Activated T-helper 17 cell treated with anti-CD3 and anti-CD28 coated beads, Interleukin-2, amount 50 U/mL, for 72 hours (primary cell): ENCODE measurements around the gene AOAH. TPM values are rescaled to one million over a fixed set of nuclear protein-coding genes. Genes with fewer than 3 reads are reported as not detected.

Experiments
- ATAC-seq: fragments of 150-1000 bp; cut with Tn5 transposase; replicated peaks from 2 replicates; pipeline ENCODE4 v1.10.0; 2021; ENCODE audit warnings: mild to moderate bottlenecking, moderate library complexity
- H3K27ac Mint-ChIP-seq: one replicate; pipeline ENCODE4 v1.8.0; 2022; ENCODE audit warnings: mixed read lengths
- H3K27me3 Mint-ChIP-seq: one replicate; pipeline ENCODE4 v1.8.0; 2022; ENCODE audit warnings: mixed read lengths
- H3K36me3 Mint-ChIP-seq: one replicate; pipeline ENCODE4 v1.8.0; 2022; ENCODE audit warnings: low read depth, mild to moderate bottlenecking, mixed read lengths
- H3K4me1 Mint-ChIP-seq: one replicate; pipeline ENCODE4 v1.8.0; 2022; ENCODE audit warnings: mixed read lengths
- H3K4me3 Mint-ChIP-seq: one replicate; pipeline ENCODE4 v1.8.0; 2022; ENCODE audit warnings: mild to moderate bottlenecking, mixed read lengths
- H3K9me3 Mint-ChIP-seq: one replicate; pipeline ENCODE4 v1.8.0; 2022; ENCODE audit warnings: mixed read lengths
- total RNA-seq, 2 donors: library from RNA; stranded (reverse); gene quantifications; one replicate each; pipeline ENCODE4 v1.2.3, GENCODE V29; 2022

Gene AOAH
- total RNA-seq, 2 donors from 2014 or later, result 1.4 to 2.9 TPM

DNA sequence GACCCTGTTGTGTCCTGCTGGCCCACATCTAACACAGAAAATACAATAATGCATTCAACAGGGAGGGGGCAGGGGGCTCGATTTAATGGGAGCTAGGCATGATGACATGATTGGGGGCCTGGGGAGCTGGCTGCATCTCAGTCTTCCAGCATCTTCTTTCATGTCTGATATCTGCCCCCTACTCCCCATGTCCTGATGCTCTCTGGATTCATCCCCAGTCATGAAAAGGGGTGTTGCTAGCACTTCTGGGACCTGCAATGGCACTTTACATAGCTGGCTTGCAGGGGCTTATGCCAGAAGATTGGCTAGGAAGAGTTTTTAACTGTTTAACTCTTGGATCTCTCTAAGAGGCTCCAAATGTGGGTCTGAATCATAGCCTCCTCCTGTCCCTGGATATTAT lies 94.9 kb downstream of the AOAH start:
- no peak for ATAC-seq
- Mint-ChIP-seq H3K27ac (no peak overlapping the region), H3K36me3 (no peaks in the 10 kb centered on the region), H3K27me3 (no peaks in the 10 kb centered on the region), H3K9me3 (no peaks in the 10 kb centered on the region), H3K4me3 (no peak overlapping the region), H3K4me1 (no peaks in the 10 kb centered on the region)

DNA sequence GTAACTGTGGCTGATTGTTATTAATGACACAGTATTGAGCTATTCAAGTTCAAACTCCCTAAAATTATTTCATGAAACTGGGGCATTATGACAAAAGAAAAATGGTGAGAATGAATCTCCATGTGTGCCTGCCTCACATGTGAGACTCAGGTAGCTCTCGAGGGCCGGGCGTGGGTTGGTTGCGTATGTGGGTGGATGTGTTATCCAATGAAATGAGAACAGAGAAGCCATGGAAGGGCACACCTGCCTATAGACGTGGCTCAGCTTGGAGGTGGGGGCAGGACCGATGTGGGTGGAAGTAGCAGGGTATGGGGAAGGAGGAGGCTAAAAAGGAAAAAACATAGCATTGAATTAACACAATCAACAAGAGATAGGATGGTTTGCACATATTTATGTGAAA lies 96.5 kb downstream of the AOAH start:
- no peaks in the 10 kb centered on the region for H3K9me3 Mint-ChIP-seq
- H3K4me1 Mint-ChIP-seq, result no peaks in the 10 kb centered on the region
- no peak for ATAC-seq
- no peak overlapping the region for H3K4me3 Mint-ChIP-seq
- H3K27ac Mint-ChIP-seq, result no peak overlapping the region
- H3K27me3 Mint-ChIP-seq, result no peaks in the 10 kb centered on the region
- no peaks in the 10 kb centered on the region for H3K36me3 Mint-ChIP-seq

DNA sequence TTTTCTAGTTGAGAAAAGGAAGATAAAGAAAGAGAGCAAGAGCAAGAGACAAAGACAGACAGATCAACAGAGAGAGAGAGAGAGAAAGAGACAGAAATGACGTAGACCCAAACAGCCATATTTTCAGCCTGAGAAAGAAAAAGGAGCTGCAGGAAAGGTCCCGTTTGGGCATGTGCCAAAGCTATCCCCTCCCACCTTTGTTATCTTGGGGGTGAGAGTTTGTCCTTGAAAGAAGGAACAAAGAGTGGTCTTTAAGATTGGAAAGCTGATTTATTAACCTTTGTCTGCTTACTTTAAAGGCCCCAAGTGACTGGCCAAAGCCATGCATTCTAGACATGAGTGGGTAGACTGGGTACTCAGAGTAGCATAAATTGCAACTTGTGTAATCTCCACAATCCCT lies 98.2 kb downstream of the AOAH start:
- Mint-ChIP-seq H3K27ac (no peak overlapping the region), H3K4me3 (no peak overlapping the region), H3K4me1 (no peaks in the 10 kb centered on the region), H3K9me3 (no peaks in the 10 kb centered on the region), H3K36me3 (no peaks in the 10 kb centered on the region), H3K27me3 (no peaks in the 10 kb centered on the region)
- ATAC-seq, result no peak

GRCh38 chr7:36625247-36625646 lies 99.0 kb downstream of the AOAH start:
- H3K4me3 Mint-ChIP-seq, result no peak overlapping the region
- ATAC-seq, result no peak
- no peak overlapping the region for H3K27ac Mint-ChIP-seq
- H3K4me1 Mint-ChIP-seq, result no peaks in the 10 kb centered on the region
- H3K36me3 Mint-ChIP-seq, result no peaks in the 10 kb centered on the region
- no peaks in the 10 kb centered on the region for H3K9me3 Mint-ChIP-seq
- no peaks in the 10 kb centered on the region for H3K27me3 Mint-ChIP-seq

GRCh38 chr7:36623247-36623646 lies 101.0 kb downstream of the AOAH start:
- H3K27me3 Mint-ChIP-seq, result no peaks in the 10 kb centered on the region
- no peaks in the 10 kb centered on the region for H3K4me1 Mint-ChIP-seq
- H3K36me3 Mint-ChIP-seq, result no peaks in the 10 kb centered on the region
- no peak for ATAC-seq
- no peak overlapping the region for H3K27ac Mint-ChIP-seq
- H3K9me3 Mint-ChIP-seq, result no peaks in the 10 kb centered on the region
- no peak overlapping the region for H3K4me3 Mint-ChIP-seq

GRCh38 chr7:36621396-36621795 lies 102.9 kb downstream of the AOAH start:
- no peak for ATAC-seq
- Mint-ChIP-seq H3K36me3 (no peaks in the 10 kb centered on the region), H3K4me1 (no peaks in the 10 kb centered on the region), H3K4me3 (no peak overlapping the region), H3K9me3 (no peaks in the 10 kb centered on the region), H3K27ac (no peak overlapping the region), H3K27me3 (no peaks in the 10 kb centered on the region)

DNA sequence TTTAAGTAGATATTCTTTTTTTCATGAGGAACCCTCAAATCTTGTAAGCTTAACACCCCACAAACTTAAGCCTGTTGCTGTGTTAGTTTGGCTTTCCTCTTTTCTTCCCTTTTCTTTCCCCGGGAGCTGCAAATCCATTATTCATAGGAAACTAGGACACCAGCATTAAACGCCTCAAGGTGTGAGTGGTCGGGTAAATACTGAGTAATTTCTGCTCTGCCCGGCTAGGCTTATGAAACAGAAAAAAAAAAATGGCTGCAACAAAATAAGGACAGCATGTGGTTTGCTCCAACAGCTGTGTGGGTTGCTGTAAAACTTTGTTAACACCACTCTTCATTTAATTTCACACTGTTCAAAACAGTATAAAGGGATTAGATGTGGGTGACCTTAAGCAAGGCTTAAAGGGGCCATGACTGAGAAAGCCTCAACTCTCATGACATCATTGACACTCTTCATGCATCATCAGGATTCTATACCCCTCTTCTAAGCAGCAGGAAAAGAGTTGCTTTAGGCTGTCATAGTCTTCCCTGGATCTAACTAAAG lies 104.1 kb downstream of the AOAH start:
- no peak overlapping the region for H3K4me3 Mint-ChIP-seq
- H3K36me3 Mint-ChIP-seq, result no peaks in the 10 kb centered on the region
- H3K4me1 Mint-ChIP-seq, result no peaks in the 10 kb centered on the region
- no peak for ATAC-seq
- H3K9me3 Mint-ChIP-seq, result no peaks in the 10 kb centered on the region
- no peak overlapping the region for H3K27ac Mint-ChIP-seq
- H3K27me3 Mint-ChIP-seq, result no peaks in the 10 kb centered on the region

GRCh38 chr7:36617408-36617807 lies 106.9 kb downstream of the AOAH start:
- H3K27me3 Mint-ChIP-seq, result no peaks in the 10 kb centered on the region
- H3K4me3 Mint-ChIP-seq, result no peak overlapping the region
- H3K36me3 Mint-ChIP-seq, result no peaks in the 10 kb centered on the region
- ATAC-seq, result no peak
- H3K4me1 Mint-ChIP-seq, result no peaks in the 10 kb centered on the region
- no peaks in the 10 kb centered on the region for H3K9me3 Mint-ChIP-seq
- H3K27ac Mint-ChIP-seq, result no peak overlapping the region

DNA sequence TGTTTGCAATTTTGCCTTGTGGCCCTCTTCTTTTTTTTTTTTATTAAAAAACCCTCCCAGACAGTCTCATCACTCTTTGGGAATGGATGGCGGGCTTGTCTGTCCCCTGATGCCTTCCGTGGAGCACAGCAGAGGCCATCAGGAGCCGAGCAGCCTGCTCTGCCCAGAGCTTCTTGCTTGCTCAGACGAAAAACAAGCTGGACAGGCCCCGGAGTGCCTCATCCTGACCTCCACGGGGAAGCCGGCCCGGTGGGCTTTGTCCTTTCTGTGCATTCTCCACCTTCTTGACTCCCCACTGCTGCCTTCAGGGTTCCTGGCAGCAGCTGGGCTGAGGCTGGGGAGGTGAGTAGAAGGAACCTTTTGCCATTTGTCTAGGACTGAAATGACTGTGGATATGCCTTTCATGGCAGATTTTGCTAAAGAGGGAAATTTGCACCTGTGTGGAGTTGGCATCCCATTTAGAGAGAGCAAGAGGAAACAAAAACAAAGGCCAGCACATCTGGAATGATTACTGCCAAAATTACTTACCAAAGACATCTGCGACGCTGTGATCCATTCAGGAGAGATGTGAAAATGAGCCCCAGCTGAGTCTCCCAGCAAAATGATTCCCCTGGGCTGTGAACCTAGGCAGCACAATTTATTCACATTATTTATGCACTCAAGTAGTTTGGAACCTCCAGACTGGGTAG lies 108.3 kb downstream of the AOAH start:
- Mint-ChIP-seq H3K27ac (no peak overlapping the region), H3K4me3 (no peak overlapping the region), H3K36me3 (no peaks in the 10 kb centered on the region), H3K27me3 (no peaks in the 10 kb centered on the region), H3K4me1 (no peaks in the 10 kb centered on the region), H3K9me3 (no peaks in the 10 kb centered on the region)
- no peak for ATAC-seq

DNA sequence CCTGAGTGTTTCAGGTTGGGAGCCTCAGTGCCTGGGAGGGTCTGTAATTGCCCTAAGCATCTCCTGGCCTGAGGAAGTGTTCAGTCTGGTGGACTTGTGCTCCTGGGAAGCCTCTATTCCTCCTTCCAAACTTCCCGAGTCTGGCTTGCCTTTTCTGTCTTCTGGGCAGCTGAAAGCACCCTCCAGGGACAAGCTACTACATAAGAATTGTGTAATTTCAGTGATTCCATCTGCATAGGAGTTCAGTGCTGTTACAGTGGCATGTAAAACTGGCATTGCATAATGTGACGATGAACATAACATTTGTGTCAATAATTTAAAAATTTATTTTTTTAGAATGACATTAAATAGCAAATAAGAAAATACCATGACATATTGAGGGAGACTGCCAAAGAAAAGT lies 109.3 kb downstream of the AOAH start:
- no peak overlapping the region for H3K27ac Mint-ChIP-seq
- no peaks in the 10 kb centered on the region for H3K36me3 Mint-ChIP-seq
- ATAC-seq, result no peak
- no peaks in the 10 kb centered on the region for H3K4me1 Mint-ChIP-seq
- no peak overlapping the region for H3K4me3 Mint-ChIP-seq
- no peaks in the 10 kb centered on the region for H3K27me3 Mint-ChIP-seq
- H3K9me3 Mint-ChIP-seq, result no peaks in the 10 kb centered on the region

DNA sequence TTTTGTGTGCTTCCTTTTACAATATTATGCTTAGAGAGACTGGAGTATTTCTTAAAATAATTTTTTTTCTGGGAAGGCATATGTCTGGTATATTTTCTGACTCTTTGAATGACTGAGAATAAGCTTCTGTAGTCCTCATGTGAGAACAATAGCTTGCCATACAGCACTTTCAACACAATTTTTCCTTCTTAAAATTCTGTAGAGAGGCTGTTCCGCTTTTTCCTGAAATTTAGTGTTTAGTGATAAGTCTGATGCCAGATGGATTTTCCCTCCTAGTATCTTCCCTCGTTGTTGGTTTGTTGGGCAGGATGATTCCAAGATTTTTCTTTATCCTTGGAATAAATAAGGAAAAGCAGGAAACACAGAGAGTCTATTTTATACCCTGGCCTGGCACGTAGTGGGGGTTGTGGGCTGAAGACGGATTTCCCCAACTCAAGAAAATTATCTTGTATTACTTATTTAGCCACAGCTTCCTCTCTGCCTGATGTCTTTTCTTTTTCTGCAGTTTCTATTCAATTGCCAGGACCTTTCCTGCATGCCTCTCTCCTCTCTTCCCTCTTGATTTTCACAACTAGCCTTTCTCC lies 111.2 kb downstream of the AOAH start:
- no peaks in the 10 kb centered on the region for H3K36me3 Mint-ChIP-seq
- H3K4me3 Mint-ChIP-seq, result no peak overlapping the region
- H3K27ac Mint-ChIP-seq, result no peak overlapping the region
- no peaks in the 10 kb centered on the region for H3K27me3 Mint-ChIP-seq
- no peak for ATAC-seq
- H3K4me1 Mint-ChIP-seq, result no peaks in the 10 kb centered on the region
- no peaks in the 10 kb centered on the region for H3K9me3 Mint-ChIP-seq

DNA sequence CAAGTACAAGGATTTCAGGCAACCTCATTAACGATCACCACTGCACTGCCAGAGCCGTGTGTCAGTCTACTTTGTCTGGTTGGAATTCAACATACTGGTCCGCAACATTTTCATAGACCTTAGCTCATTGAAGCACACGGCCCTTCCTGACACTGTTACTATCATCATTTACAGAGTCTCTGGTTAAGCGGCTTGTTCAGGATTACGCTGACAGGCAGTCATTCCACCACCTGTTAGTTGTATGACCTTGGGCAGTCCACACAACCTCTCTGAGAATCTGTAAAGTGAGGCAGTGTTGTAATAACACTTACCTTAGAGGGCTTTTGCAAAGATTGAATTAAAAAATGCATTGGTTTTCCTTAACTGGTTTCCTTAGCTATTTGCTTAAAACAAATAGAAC lies 112.6 kb downstream of the AOAH start:
- ATAC-seq, result no peak
- Mint-ChIP-seq H3K36me3 (no peaks in the 10 kb centered on the region), H3K9me3 (no peaks in the 10 kb centered on the region), H3K4me1 (no peaks in the 10 kb centered on the region), H3K4me3 (no peak overlapping the region), H3K27me3 (peaks cover 3% of the 10 kb centered on the region), H3K27ac (no peak overlapping the region)

DNA sequence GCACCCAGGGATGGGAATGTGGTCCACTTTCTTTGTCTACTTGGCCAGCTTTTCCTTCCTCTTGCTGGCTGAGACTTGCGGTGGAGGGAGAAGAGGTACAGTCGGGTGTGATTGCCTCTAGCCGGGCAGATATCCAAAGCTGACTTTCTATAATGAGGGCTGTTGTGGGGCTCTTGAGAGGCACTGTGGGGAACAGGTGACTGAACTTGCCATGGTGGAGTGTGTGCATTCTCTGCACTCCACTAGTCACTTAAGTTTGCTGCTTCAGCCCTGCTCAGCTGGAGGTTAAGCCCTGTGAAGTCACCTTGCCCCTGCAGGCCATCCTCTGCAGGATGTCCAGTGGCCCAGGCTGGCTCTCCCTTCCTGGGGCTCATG lies 116.6 kb downstream of the AOAH start:
- H3K36me3 Mint-ChIP-seq, result no peaks in the 10 kb centered on the region
- H3K27me3 Mint-ChIP-seq, result peaks cover 4% of the 10 kb centered on the region
- H3K9me3 Mint-ChIP-seq, result no peaks in the 10 kb centered on the region
- no peak for ATAC-seq
- H3K4me1 Mint-ChIP-seq, result no peaks in the 10 kb centered on the region
- H3K4me3 Mint-ChIP-seq, result no peak overlapping the region
- H3K27ac Mint-ChIP-seq, result no peak overlapping the region

DNA sequence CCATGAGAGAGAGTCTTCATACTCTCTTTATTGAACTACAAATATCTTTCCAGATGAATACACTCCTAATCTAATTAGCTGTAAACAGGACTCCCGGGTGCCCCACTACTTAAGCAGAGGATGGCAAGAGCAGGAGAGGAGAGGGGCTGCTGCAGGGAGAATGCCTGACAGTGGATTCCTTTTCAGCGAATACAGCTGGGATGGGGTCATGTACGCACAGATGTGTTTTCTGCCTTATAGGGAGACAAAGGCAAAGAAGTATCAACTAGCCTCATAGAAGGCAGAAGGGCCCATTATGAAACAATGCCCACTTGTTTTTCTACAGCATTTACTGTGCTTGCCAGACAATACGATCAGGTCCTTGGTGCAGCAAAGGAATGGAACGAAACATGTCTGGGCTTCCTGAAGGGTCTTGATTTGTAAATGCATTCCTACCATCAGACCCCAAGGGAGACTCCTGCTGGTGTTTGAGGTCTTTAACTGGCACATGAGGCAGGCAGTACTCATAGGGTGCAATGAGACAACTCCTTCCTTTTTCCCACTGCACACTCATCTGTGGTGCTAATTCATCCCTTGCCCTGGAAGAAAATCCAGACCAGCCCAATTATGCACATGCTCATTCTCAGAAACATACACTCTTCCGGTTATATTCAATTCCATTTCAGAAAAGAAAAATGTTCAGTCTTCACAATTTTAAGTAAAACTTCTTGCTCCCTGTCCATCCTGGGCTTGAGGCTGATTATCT lies 117.1 kb downstream of the AOAH start:
- H3K9me3 Mint-ChIP-seq, result no peaks in the 10 kb centered on the region
- H3K4me1 Mint-ChIP-seq, result no peaks in the 10 kb centered on the region
- peaks cover 4% of the 10 kb centered on the region for H3K27me3 Mint-ChIP-seq
- ATAC-seq, result no peak
- H3K27ac Mint-ChIP-seq, result no peak overlapping the region
- H3K36me3 Mint-ChIP-seq, result no peaks in the 10 kb centered on the region
- H3K4me3 Mint-ChIP-seq, result no peak overlapping the region
